ENCODE data around the gene PLEKHG4B. TPM values are rescaled to one million over a fixed set of nuclear protein-coding genes. Genes with fewer than 3 reads are reported as not detected.

PLEKHG4B gene
- polyA plus RNA-seq, 3 donors, result not detected

DNA sequence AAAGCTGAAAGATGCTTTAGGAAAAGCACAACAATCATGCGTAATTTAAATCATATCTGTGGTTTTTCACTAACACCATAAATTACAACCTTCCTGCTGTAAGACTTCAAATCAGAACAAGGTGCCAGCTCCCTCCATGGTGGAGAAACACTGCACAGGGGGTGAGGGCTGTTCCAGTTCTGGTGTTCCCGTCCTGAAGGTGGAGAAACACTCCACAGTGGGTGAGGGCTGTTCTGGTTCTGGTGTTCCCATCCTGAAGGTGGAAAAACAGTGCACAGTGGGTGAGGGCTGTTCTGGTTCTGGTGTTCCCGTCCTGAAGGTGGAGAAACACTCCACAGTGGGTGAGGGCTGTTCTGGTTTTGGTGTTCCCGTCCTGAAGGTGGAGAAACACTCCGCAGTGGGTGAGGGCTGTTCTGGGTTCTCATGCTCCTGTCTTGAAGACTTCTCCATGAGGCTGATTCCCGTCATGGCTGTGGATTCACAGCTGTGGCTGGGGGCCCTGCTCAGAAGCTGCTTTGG is 12.9 kb downstream of the PLEKHG4B start:
- H3K4me1 Mint-ChIP-seq, result no peaks in the 10 kb centered on the region
- H3K27ac ChIP-seq (ENCODE audit: low read depth in 1 of 2, low read length in 2 of 2), result no peak overlapping the region
- H3K4me2 ChIP-seq (replicated peaks; ENCODE audit: extremely low read depth, low read length, poor library complexity, severe bottlenecking), result no peak overlapping the region
- WGBS (ENCODE audit: insufficient coverage), result 70% methylated on average over 4 of the region's 6 CpGs
- no peaks in the 10 kb centered on the region for H3K9me3 ChIP-seq (replicated peaks in 1 of 2; ENCODE audit: control insufficient read depth in 1 of 2, insufficient read depth in 1 of 2, low read length in 2 of 2)
- peaks cover 0 to 3% (median 0%) of the 10 kb centered on the region in 7 donors for H3K9me3 Mint-ChIP-seq
- no peak overlapping the region for H3K4me3 Mint-ChIP-seq
- no peaks in the 10 kb centered on the region for H3K36me3 ChIP-seq (replicated peaks in 1 of 2; ENCODE audit: control insufficient read depth in 1 of 2, insufficient read depth in 2 of 2, low read length in 2 of 2)
- H3K4me1 ChIP-seq (ENCODE audit: control insufficient read depth in 1 of 2, insufficient read depth in 2 of 2, low read length in 2 of 2), result no peaks in the 10 kb centered on the region
- intact Hi-C loops (cut with micrococcal nuclease), result no loop called here
- peaks cover 0 to 3% (median 2%) of the 10 kb centered on the region in 3 donors for H3K27me3 Mint-ChIP-seq (ENCODE audit: low read depth in 3 of 3)
- no peaks in the 10 kb centered on the region for H3K36me3 Mint-ChIP-seq
- H3K27ac Mint-ChIP-seq, result no peak overlapping the region
- H3K27me3 ChIP-seq (ENCODE audit: control insufficient read depth in 2 of 2, insufficient read depth in 2 of 2, low read length in 2 of 2), result no peaks in the 10 kb centered on the region
- DNase-seq, result no peak
- no peaks in the 10 kb centered on the region for H3K79me2 ChIP-seq (ENCODE audit: insufficient read depth, low read length)
- H3K4me3 ChIP-seq (replicated peaks in 1 of 3; ENCODE audit: low read depth in 2 of 3, low read length in 3 of 3), result no peak overlapping the region
- H3K9ac ChIP-seq (ENCODE audit: insufficient read depth, low read length, poor library complexity, severe bottlenecking), result no peak overlapping the region
- no peak for TF ChIP-seq CTCF (IDR thresholded peaks at IDR 0.05)
- H2AFZ ChIP-seq (ENCODE audit: insufficient read depth, low read depth, low read length, poor library complexity, severe bottlenecking), result no peak overlapping the region
- H4K20me1 ChIP-seq (ENCODE audit: insufficient read depth, low read length), result no peaks in the 10 kb centered on the region

DNA sequence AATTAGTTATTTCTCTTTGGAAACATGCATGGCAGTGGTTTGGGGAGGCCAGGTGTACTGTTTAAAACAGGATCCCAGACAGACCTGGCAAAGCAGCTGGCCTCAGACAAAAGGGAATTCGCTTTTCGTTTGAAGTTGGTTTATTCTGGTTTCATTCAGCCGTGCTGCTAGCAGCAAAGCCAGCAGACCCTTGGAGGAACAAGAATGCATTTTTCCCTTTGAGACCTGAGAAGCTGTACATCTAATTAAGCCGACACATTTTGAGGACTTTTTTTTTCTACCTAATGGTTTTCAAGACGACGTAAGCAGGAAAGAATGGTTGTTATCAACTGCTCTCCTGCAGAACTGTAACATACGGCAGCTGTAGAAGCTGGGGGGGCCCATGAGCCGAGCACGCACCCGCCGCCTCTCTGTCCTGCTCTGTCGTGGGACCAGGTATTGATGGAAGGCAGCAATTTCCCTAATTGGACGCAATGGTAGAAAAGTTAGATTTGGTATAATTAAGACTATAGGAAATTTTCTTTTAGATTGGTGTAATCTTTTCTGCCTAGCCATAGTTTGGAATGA is 13.6 kb downstream of the PLEKHG4B start:
- no peak overlapping the region for H3K27ac ChIP-seq (ENCODE audit: low read depth in 1 of 2, low read length in 2 of 2)
- H3K4me2 ChIP-seq (replicated peaks; ENCODE audit: extremely low read depth, low read length, poor library complexity, severe bottlenecking), result no peak overlapping the region
- H4K20me1 ChIP-seq (ENCODE audit: insufficient read depth, low read length), result no peaks in the 10 kb centered on the region
- H3K9me3 Mint-ChIP-seq, result peaks cover 0 to 11% (median 2%) of the 10 kb centered on the region in 7 donors
- no peak overlapping the region for H3K4me3 Mint-ChIP-seq
- peaks cover 0 to 3% (median 2%) of the 10 kb centered on the region in 3 donors for H3K27me3 Mint-ChIP-seq (ENCODE audit: low read depth in 3 of 3)
- H3K4me3 ChIP-seq (replicated peaks in 1 of 3; ENCODE audit: low read depth in 2 of 3, low read length in 3 of 3), result no peak overlapping the region
- no peaks in the 10 kb centered on the region for H3K79me2 ChIP-seq (ENCODE audit: insufficient read depth, low read length)
- H3K27ac Mint-ChIP-seq, result no peak overlapping the region
- no peak overlapping the region for H3K9ac ChIP-seq (ENCODE audit: insufficient read depth, low read length, poor library complexity, severe bottlenecking)
- WGBS (ENCODE audit: insufficient coverage), result 91% methylated on average over 12 of the region's 13 CpGs
- H3K4me1 ChIP-seq (ENCODE audit: control insufficient read depth in 1 of 2, insufficient read depth in 2 of 2, low read length in 2 of 2), result no peaks in the 10 kb centered on the region
- H2AFZ ChIP-seq (ENCODE audit: insufficient read depth, low read depth, low read length, poor library complexity, severe bottlenecking), result no peak overlapping the region
- no peaks in the 10 kb centered on the region for H3K27me3 ChIP-seq (ENCODE audit: control insufficient read depth in 2 of 2, insufficient read depth in 2 of 2, low read length in 2 of 2)
- H3K4me1 Mint-ChIP-seq, result no peaks in the 10 kb centered on the region
- no peaks in the 10 kb centered on the region for H3K9me3 ChIP-seq (replicated peaks in 1 of 2; ENCODE audit: control insufficient read depth in 1 of 2, insufficient read depth in 1 of 2, low read length in 2 of 2)
- no peaks in the 10 kb centered on the region for H3K36me3 ChIP-seq (replicated peaks in 1 of 2; ENCODE audit: control insufficient read depth in 1 of 2, insufficient read depth in 2 of 2, low read length in 2 of 2)
- no peak for DNase-seq
- TF ChIP-seq CTCF (IDR thresholded peaks at IDR 0.05), result no peak
- intact Hi-C loops (cut with micrococcal nuclease), result no loop called here
- no peaks in the 10 kb centered on the region for H3K36me3 Mint-ChIP-seq

All from CD14-positive monocyte (primary cell).